Activated CD8-positive, alpha-beta memory T cell treated with anti-CD3 and anti-CD28 coated beads, Interleukin-2, amount 50 U/mL, for 48 hours (primary cell): ENCODE results near the gene BICRA.
"Not testable (repeated sequence)": the region's sequence is repeated elsewhere in the genome, so short reads cannot be mapped to it uniquely, and the experiment has no call there.

Experiments
- DNase-seq: peaks from one replicate; pipeline ENCODE4 v3.0.0-alpha.2; 2020

Gene BICRA

GRCh38 chr19:47608969-47609905 is at the start of gene BICRA:
Gene BICRA, plus strand, starts transcription at chr19:47609134. Its CDS starts 64,441 bp downstream, at chr19:47673575.
- peak; percentile 88 for DNase-seq

- no peak for DNase-seq
These were observed 47.9 kb upstream of the BICRA start for GRCh38 chr19:47560999-47561398.

- DNase-seq: no peak
These were observed 47.4 kb upstream of the BICRA start for GRCh38 chr19:47561440-47562057.

- no peak for DNase-seq
These were observed 44.9 kb upstream of the BICRA start for GRCh38 chr19:47564081-47564480.

- no peak for DNase-seq
These were observed 39.6 kb upstream of the BICRA start for GRCh38 chr19:47569331-47569730.

GRCh38 chr19:47572635-47573034 is 36.3 kb upstream of the BICRA start:
- DNase-seq: no peak

- DNase-seq: peak; percentile 83
These were observed 35.6 kb upstream of the BICRA start, which contains the start of gene ZNF541 for GRCh38 chr19:47573071-47574026. Gene ZNF541, minus strand, starts transcription at chr19:47573148. Its CDS starts 17,292 bp downstream, at chr19:47555856.

- no peak for DNase-seq
These were observed 28.5 kb upstream of the BICRA start for GRCh38 chr19:47580397-47580796.

GRCh38 chr19:47581605-47582319 is 27.2 kb upstream of the BICRA start:
- DNase-seq: no peak

GRCh38 chr19:47582320-47582909 is 26.5 kb upstream of the BICRA start:
- DNase-seq: no peak

- DNase-seq: not testable (repeated sequence)
These were observed 25.8 kb upstream of the BICRA start for GRCh38 chr19:47583161-47583560.

GRCh38 chr19:47587295-47587694 is 21.6 kb upstream of the BICRA start:
- no peak for DNase-seq

GRCh38 chr19:47589824-47590223 is 19.1 kb upstream of the BICRA start:
- DNase-seq: no peak

- DNase-seq: no peak
These were observed 15.1 kb upstream of the BICRA start for GRCh38 chr19:47593860-47594259.

- DNase-seq: no peak
These were observed 13.0 kb upstream of the BICRA start for GRCh38 chr19:47595944-47596343.

- DNase-seq: no peak
These were observed 10.3 kb upstream of the BICRA start for GRCh38 chr19:47598407-47599349.

- not testable (repeated sequence) for DNase-seq
These were observed 9.2 kb upstream of the BICRA start for GRCh38 chr19:47599671-47600245.

- peak; percentile 98 for DNase-seq
These were observed 8.4 kb upstream of the BICRA start for GRCh38 chr19:47600246-47601179.
